HS-5 (cell line): ENCODE measurements around the gene MYADML2.

Experiments
- DNase-seq: peaks from one replicate; pipeline ENCODE4 v3.0.0-alpha.2; 2012; ENCODE audit warnings: low read depth

The MYADML2 gene

GRCh38 chr17:81911277-81911961 lies 35.6 kb downstream of the MYADML2 start, which contains the start of gene PCYT2:
PCYT2 (minus strand) TSS chr17:81911399; CDS start chr17:81911355, 44 bp downstream.
- no peak for DNase-seq

- no peak for DNase-seq
Observed at GRCh38 chr17:81910840-81911276, 36.2 kb downstream of the MYADML2 start.

GRCh38 chr17:81909966-81910839 lies 36.8 kb downstream of the MYADML2 start:
- no peak for DNase-seq

GRCh38 chr17:81909231-81909630 lies 37.8 kb downstream of the MYADML2 start:
- no peak for DNase-seq

GRCh38 chr17:81908793-81909192 lies 38.2 kb downstream of the MYADML2 start:
- DNase-seq = no peak

- no peak for DNase-seq
Observed at GRCh38 chr17:81907219-81908145, 39.6 kb downstream of the MYADML2 start.

- no peak for DNase-seq
Observed at GRCh38 chr17:81906476-81907218, 40.4 kb downstream of the MYADML2 start.

GRCh38 chr17:81905993-81906392 lies 41.0 kb downstream of the MYADML2 start:
- DNase-seq = no peak

- no peak for DNase-seq
Observed at GRCh38 chr17:81905424-81905875, 41.6 kb downstream of the MYADML2 start.

GRCh38 chr17:81904600-81905423 lies 42.2 kb downstream of the MYADML2 start:
- DNase-seq = no peak

- no peak for DNase-seq
Observed at GRCh38 chr17:81903896-81904599, 43.0 kb downstream of the MYADML2 start.

- no peak for DNase-seq
Observed at GRCh38 chr17:81903415-81903831, 43.6 kb downstream of the MYADML2 start.

- DNase-seq = no peak
Observed at GRCh38 chr17:81902653-81903414, 44.2 kb downstream of the MYADML2 start.

- no peak for DNase-seq
Observed at GRCh38 chr17:81902023-81902652, 44.9 kb downstream of the MYADML2 start, which contains the start of gene NPB. NPB (plus strand) TSS chr17:81902238; CDS start chr17:81902278, 40 bp downstream.

GRCh38 chr17:81901167-81902022 lies 45.6 kb downstream of the MYADML2 start:
- DNase-seq = no peak

GRCh38 chr17:81900181-81900820 lies 46.7 kb downstream of the MYADML2 start:
- no peak for DNase-seq
